ENCODE data around the gene FRMD4B. TPM values are rescaled to one million over a fixed set of nuclear protein-coding genes. Genes with fewer than 3 reads are reported as not detected.
"Not testable (repeated sequence)": the region's sequence is repeated elsewhere in the genome, so short reads cannot be mapped to it uniquely, and the experiment has no call there.

Gene FRMD4B
- total RNA-seq, 4 donors from 2014 or later = 9.3 to 54.5 (median 27.9) TPM

GRCh38 chr3:69328103-69328962 lies 57.6 kb downstream of the FRMD4B start:
- peaks cover 0 to 12% (median 0%) of the 10 kb centered on the region in 4 donors for H3K4me1 ChIP-seq
- no peak for TF ChIP-seq POLR2A (IDR thresholded peaks at IDR 0.05)
- TF ChIP-seq CTCF (IDR thresholded peaks at IDR 0.05) = no peak
- H3K36me3 ChIP-seq = no peaks in the 10 kb centered on the region
- no peak overlapping the region for H3K4me3 ChIP-seq
- peak overlapping the region in 1 of 4 donors; percentile 21 for H3K27ac ChIP-seq
- no peaks in the 10 kb centered on the region for H3K9me3 ChIP-seq
- DNase-seq = no peak
- no peaks in the 10 kb centered on the region for H3K27me3 ChIP-seq

- peak in 1 of 3 donors; percentile 22 for DNase-seq
- H3K4me3 ChIP-seq = no peak overlapping the region
- TF ChIP-seq CTCF (IDR thresholded peaks at IDR 0.05) = no peak
- no peak for TF ChIP-seq POLR2A (IDR thresholded peaks at IDR 0.05)
- H3K9me3 ChIP-seq = no peaks in the 10 kb centered on the region
- no peaks in the 10 kb centered on the region for H3K27me3 ChIP-seq
- H3K27ac ChIP-seq = peak overlapping the region in 1 of 4 donors; percentile 4
- no peaks in the 10 kb centered on the region for H3K36me3 ChIP-seq
- H3K4me1 ChIP-seq = peaks cover 0 to 12% (median 0%) of the 10 kb centered on the region in 4 donors
Observed at GRCh38 chr3:69326855-69327300, 59.0 kb downstream of the FRMD4B start.

GRCh38 chr3:69325151-69325550 lies 60.7 kb downstream of the FRMD4B start:
- Histone ChIP-seq H3K4me1 (peaks cover 0 to 12% (median 0%) of the 10 kb centered on the region in 4 donors), H3K36me3 (no peaks in the 10 kb centered on the region), H3K27ac (no peak overlapping the region), H3K9me3 (no peaks in the 10 kb centered on the region), H3K4me3 (no peak overlapping the region), H3K27me3 (no peaks in the 10 kb centered on the region)
- no peak for DNase-seq
- no peak for TF ChIP-seq POLR2A (IDR thresholded peaks at IDR 0.05)
- TF ChIP-seq CTCF (IDR thresholded peaks at IDR 0.05) = no peak

GRCh38 chr3:69324362-69325025 lies 61.4 kb downstream of the FRMD4B start:
- Histone ChIP-seq H3K4me3 (no peak overlapping the region), H3K4me1 (peaks cover 0 to 12% (median 0%) of the 10 kb centered on the region in 4 donors), H3K27ac (no peak overlapping the region), H3K9me3 (no peaks in the 10 kb centered on the region), H3K36me3 (no peaks in the 10 kb centered on the region), H3K27me3 (no peaks in the 10 kb centered on the region)
- DNase-seq = no peak
- TF ChIP-seq POLR2A (IDR thresholded peaks at IDR 0.05) = no peak
- peak in 4 of 6 experiments; percentile 6 to 47 (median 44) for TF ChIP-seq CTCF (IDR thresholded peaks at IDR 0.05)

GRCh38 chr3:69323941-69324340 lies 61.9 kb downstream of the FRMD4B start:
- Histone ChIP-seq H3K27ac (no peak overlapping the region), H3K4me3 (no peak overlapping the region), H3K9me3 (no peaks in the 10 kb centered on the region), H3K27me3 (no peaks in the 10 kb centered on the region), H3K4me1 (peaks cover 0 to 12% (median 0%) of the 10 kb centered on the region in 4 donors), H3K36me3 (no peaks in the 10 kb centered on the region)
- no peak for DNase-seq
- TF ChIP-seq POLR2A (IDR thresholded peaks at IDR 0.05) = no peak
- TF ChIP-seq CTCF (IDR thresholded peaks at IDR 0.05) = no peak

- H3K4me3 ChIP-seq, H3K27ac ChIP-seq, H3K9me3 ChIP-seq, DNase-seq, H3K36me3 ChIP-seq, H3K27me3 ChIP-seq: not testable (repeated sequence)
- peaks cover 0 to 12% (median 0%) of the 10 kb centered on the region in 4 donors for H3K4me1 ChIP-seq
Observed at GRCh38 chr3:69322512-69322911, 63.4 kb downstream of the FRMD4B start.
